Measurements from ENCODE around the gene COBLL1. TPM values are rescaled to one million over a fixed set of nuclear protein-coding genes. Genes with fewer than 3 reads are reported as not detected.

The COBLL1 gene
- total RNA-seq, 1 experiment from 2014 or later = 4.4 TPM

DNA sequence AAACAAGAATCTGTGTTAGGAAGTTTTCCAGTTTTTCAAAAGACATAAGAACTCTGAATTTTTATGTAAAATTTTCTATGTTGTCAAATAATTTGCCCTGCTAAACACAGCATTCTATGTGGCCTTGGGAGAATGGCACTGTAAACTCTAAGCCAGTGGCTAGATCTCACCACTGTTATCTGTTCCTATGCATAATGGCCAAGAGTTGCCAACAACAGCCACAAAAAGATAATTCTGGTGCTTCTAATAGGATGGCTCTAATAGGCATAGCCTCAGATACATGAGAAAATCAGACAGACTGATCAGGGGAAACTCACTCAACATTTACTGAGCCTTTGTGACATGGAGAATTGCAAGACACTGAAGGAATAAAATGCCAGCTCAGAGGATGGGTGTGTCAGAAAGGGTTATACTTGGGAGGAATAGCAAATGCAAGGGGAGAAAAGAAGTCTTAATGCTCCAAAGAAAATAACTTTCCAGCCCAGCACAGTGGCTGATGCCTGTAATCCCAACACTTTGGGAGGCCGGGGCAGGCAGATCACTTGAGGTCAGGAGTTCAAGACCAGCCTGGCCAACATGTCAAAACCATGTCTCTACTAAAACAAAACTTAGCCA, 63.7 kb downstream of the COBLL1 start:
- POLR2A ChIA-PET = no interaction called here
- no peak for TF ChIP-seq SIN3A (IDR thresholded peaks at IDR 0.05; ENCODE audit: borderline replicate concordance, insufficient read depth, low read depth, low read length)
- no peak for TF ChIP-seq TCF7L2 (IDR thresholded peaks at IDR 0.05; ENCODE audit: low read depth, low read length)
- TF ChIP-seq CTCF (IDR thresholded peaks at IDR 0.05) = no peak
- TF ChIP-seq, protein P1, sequence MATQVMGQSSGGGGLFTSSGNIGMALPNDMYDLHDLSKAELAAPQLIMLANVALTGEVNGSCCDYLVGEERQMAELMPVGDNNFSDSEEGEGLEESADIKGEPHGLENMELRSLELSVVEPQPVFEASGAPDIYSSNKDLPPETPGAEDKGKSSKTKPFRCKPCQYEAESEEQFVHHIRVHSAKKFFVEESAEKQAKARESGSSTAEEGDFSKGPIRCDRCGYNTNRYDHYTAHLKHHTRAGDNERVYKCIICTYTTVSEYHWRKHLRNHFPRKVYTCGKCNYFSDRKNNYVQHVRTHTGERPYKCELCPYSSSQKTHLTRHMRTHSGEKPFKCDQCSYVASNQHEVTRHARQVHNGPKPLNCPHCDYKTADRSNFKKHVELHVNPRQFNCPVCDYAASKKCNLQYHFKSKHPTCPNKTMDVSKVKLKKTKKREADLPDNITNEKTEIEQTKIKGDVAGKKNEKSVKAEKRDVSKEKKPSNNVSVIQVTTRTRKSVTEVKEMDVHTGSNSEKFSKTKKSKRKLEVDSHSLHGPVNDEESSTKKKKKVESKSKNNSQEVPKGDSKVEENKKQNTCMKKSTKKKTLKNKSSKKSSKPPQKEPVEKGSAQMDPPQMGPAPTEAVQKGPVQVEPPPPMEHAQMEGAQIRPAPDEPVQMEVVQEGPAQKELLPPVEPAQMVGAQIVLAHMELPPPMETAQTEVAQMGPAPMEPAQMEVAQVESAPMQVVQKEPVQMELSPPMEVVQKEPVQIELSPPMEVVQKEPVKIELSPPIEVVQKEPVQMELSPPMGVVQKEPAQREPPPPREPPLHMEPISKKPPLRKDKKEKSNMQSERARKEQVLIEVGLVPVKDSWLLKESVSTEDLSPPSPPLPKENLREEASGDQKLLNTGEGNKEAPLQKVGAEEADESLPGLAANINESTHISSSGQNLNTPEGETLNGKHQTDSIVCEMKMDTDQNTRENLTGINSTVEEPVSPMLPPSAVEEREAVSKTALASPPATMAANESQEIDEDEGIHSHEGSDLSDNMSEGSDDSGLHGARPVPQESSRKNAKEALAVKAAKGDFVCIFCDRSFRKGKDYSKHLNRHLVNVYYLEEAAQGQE (IDR thresholded peaks at IDR 0.05; ENCODE audit: insufficient read depth in 1 of 2, low read depth in 2 of 2, low read length in 1 of 2) = no peak
- no peak for TF ChIP-seq POLR2AphosphoS5 (IDR thresholded peaks at IDR 0.05; ENCODE audit: low read depth, low read length)

GRCh38 chr2:164773635-164774034, 68.0 kb downstream of the COBLL1 start:
- Histone ChIP-seq H3K27me3 (ENCODE audit: control insufficient read depth, insufficient read depth, low read length) (no peaks in the 10 kb centered on the region), H3K4me1 (ENCODE audit: control insufficient read depth, insufficient read depth, low read length) (no peaks in the 10 kb centered on the region), H3K36me3 (ENCODE audit: control insufficient read depth, insufficient read depth, low read length) (no peaks in the 10 kb centered on the region), H3K9me3 (ENCODE audit: control insufficient read depth, insufficient read depth, low read depth, low read length) (no peaks in the 10 kb centered on the region), H3K4me3 (ENCODE audit: low read depth in 2 of 2, low read length in 2 of 2) (no peak overlapping the region), H3K27ac (ENCODE audit: low read length) (no peak overlapping the region)
- no peak for ATAC-seq
- in situ Hi-C loops (cut with HindIII; ENCODE audit: low pct_unique_long_range_greater_than_20kb, low sequenced_read_pairs) = no loop called here
- ChIA-PET POLR2A (no interaction called here), CTCF (no interaction called here)
- DNase-seq (ENCODE audit: low read depth, low spot score) = no peak
- BruUV-seq (replicated peaks) = no TSS peak
- TF ChIP-seq POLR2AphosphoS5 (IDR thresholded peaks at IDR 0.05; ENCODE audit: low read depth, low read length) (no peak), TCF7L2 (IDR thresholded peaks at IDR 0.05; ENCODE audit: low read depth, low read length) (no peak), SIN3A (IDR thresholded peaks at IDR 0.05; ENCODE audit: borderline replicate concordance, insufficient read depth, low read depth, low read length) (no peak), CTCF (IDR thresholded peaks at IDR 0.05) (no peak)
- TF ChIP-seq, protein P1 (IDR thresholded peaks at IDR 0.05; ENCODE audit: insufficient read depth in 1 of 2, low read depth in 2 of 2, low read length in 1 of 2) = no peak
- intact Hi-C loops (cut with micrococcal nuclease; ENCODE audit: unreplicated experiment) = no loop called here

More for the DNA sequence above, 63.7 kb downstream of the COBLL1 start:
- no peak for DNase-seq (ENCODE audit: low read depth, low spot score)
- no peak for ATAC-seq
- no peaks in the 10 kb centered on the region for H3K9me3 ChIP-seq (ENCODE audit: control insufficient read depth, insufficient read depth, low read depth, low read length)
- BruUV-seq (replicated peaks) = no TSS peak
- no peak overlapping the region for H3K27ac ChIP-seq (ENCODE audit: low read length)
- no peaks in the 10 kb centered on the region for H3K4me1 ChIP-seq (ENCODE audit: control insufficient read depth, insufficient read depth, low read length)
- intact Hi-C loops (cut with micrococcal nuclease; ENCODE audit: unreplicated experiment) = no loop called here
- CTCF ChIA-PET = no interaction called here
- in situ Hi-C loops (cut with HindIII; ENCODE audit: low pct_unique_long_range_greater_than_20kb, low sequenced_read_pairs) = no loop called here
- H3K36me3 ChIP-seq (ENCODE audit: control insufficient read depth, insufficient read depth, low read length) = no peaks in the 10 kb centered on the region
- H3K27me3 ChIP-seq (ENCODE audit: control insufficient read depth, insufficient read depth, low read length) = no peaks in the 10 kb centered on the region
- H3K4me3 ChIP-seq (ENCODE audit: low read depth in 2 of 2, low read length in 2 of 2) = no peak overlapping the region

Data from Panc1 (cell line).